Liver (tissue), 9 donors: Measurements from ENCODE around the gene TRIM46. TPM values are rescaled to one million over a fixed set of nuclear protein-coding genes. Genes with fewer than 3 reads are reported as not detected.
A peak's percentile ranks its signal among the peaks of the same experiment; 100 is the strongest.
"Not testable (repeated sequence)": the region's sequence is repeated elsewhere in the genome, so short reads cannot be mapped to it uniquely, and the experiment has no call there.

ENCODE experiments used
- DNase-seq: peaks from one replicate; pipeline ENCODE4 v3.0.0-alpha.2; 2017; ENCODE audit warnings: low spot score
- H3K27ac ChIP-seq, 2 donors: one replicate each; pipeline ENCODE4 v1.7.0; 2013; ENCODE audit warnings: inconsistent platforms in 2 of 2, low read length in 2 of 2, control low read depth in 1 of 2, low read depth in 1 of 2, mild to moderate bottlenecking in 1 of 2
- H3K27me3 ChIP-seq, 4 donors: one replicate each; pipeline versions ENCODE4 v1.6.1 to v1.7.0; 2013; ENCODE audit warnings: low read length in 3 of 4, inconsistent platforms in 1 of 4, mild to moderate bottlenecking in 1 of 4, moderate library complexity in 1 of 4; ENCODE audit not compliant: control insufficient read depth in 4 of 4, insufficient read depth in 4 of 4
- H3K36me3 ChIP-seq, 4 donors: one replicate each; pipeline versions ENCODE4 v1.6.1 to v1.7.0; 2013; ENCODE audit warnings: low read length in 3 of 4, mild to moderate bottlenecking in 3 of 4, low read depth in 1 of 4, moderate library complexity in 1 of 4; ENCODE audit not compliant: control insufficient read depth in 4 of 4, insufficient read depth in 3 of 4
- H3K4me1 ChIP-seq, 4 donors: one replicate each; pipeline versions ENCODE4 v1.6.1 to v1.7.0; 2013; ENCODE audit warnings: low read length in 3 of 4, mild to moderate bottlenecking in 3 of 4, moderate library complexity in 1 of 4; ENCODE audit not compliant: control insufficient read depth in 4 of 4, insufficient read depth in 4 of 4
- H3K4me3 ChIP-seq, 3 donors: one replicate each; pipeline versions ENCODE4 v1.6.1 to v1.7.0; 2013; ENCODE audit warnings: low read length in 3 of 3, control low read depth in 1 of 3, low read depth in 1 of 3, mild to moderate bottlenecking in 1 of 3
- H3K9ac ChIP-seq, 2 donors: one replicate each; pipeline ENCODE4 v1.7.0; 2013; ENCODE audit warnings: low read length in 2 of 2, mild to moderate bottlenecking in 2 of 2, moderate library complexity in 2 of 2, control low read depth in 1 of 2, low read depth in 1 of 2
- H3K9me3 ChIP-seq, 4 donors: one replicate each; pipeline versions ENCODE4 v1.6.1 to v1.7.0; 2013; ENCODE audit warnings: low read length in 3 of 4; ENCODE audit not compliant: control insufficient read depth in 4 of 4
- EGR1 ChIP-seq, 2 donors: IDR thresholded peaks; 2 replicates each; pipeline ENCODE4 v1.6.1; 2016 to 2018; ENCODE audit warnings: antibody characterized with exemption in 2 of 2, low read depth in 2 of 2
- FOXA1 ChIP-seq: IDR thresholded peaks from 2 replicates; pipeline ENCODE4 v1.6.1; 2016; ENCODE audit warnings: antibody characterized with exemption
- FOXA2 ChIP-seq: IDR thresholded peaks from 2 replicates; pipeline ENCODE4 v1.6.1; 2016; ENCODE audit warnings: antibody characterized with exemption
- GABPA ChIP-seq, 2 donors: IDR thresholded peaks in 1 of 2; conservative IDR thresholded peaks in 1 of 2; 2 replicates each; pipeline ENCODE4 v1.6.1; 2016; ENCODE audit warnings: antibody characterized with exemption in 2 of 2, mild to moderate bottlenecking in 1 of 2, moderate library complexity in 1 of 2
- HNF4A ChIP-seq, 2 donors: conservative IDR thresholded peaks; 2 replicates each; pipeline ENCODE4 v1.6.1; 2016; ENCODE audit warnings: antibody characterized with exemption in 2 of 2, mild to moderate bottlenecking in 2 of 2
- HNF4G ChIP-seq: IDR thresholded peaks from 2 replicates; pipeline ENCODE4 v1.6.1; 2016; ENCODE audit warnings: antibody characterized with exemption
- JUND ChIP-seq, 2 donors: IDR thresholded peaks; 2 replicates each; pipeline ENCODE4 v1.6.1; 2016; ENCODE audit warnings: antibody characterized with exemption in 2 of 2
- NR2F2 ChIP-seq: IDR thresholded peaks from 2 replicates; pipeline ENCODE4 v1.6.1; 2016; ENCODE audit warnings: antibody characterized with exemption
- RAD21 ChIP-seq, 2 donors: IDR thresholded peaks; 2 replicates each; pipeline ENCODE4 v1.6.1; 2016; ENCODE audit warnings: antibody characterized with exemption in 2 of 2, mild to moderate bottlenecking in 2 of 2
- RXRA ChIP-seq, 2 donors: IDR thresholded peaks; 2 replicates each; pipeline ENCODE4 v1.6.1; 2017 to 2018; ENCODE audit warnings: antibody characterized with exemption in 2 of 2, mild to moderate bottlenecking in 1 of 2
- SP1 ChIP-seq: IDR thresholded peaks from 2 replicates; pipeline ENCODE4 v1.6.1; 2018; ENCODE audit warnings: antibody characterized with exemption, mild to moderate bottlenecking
- TAF1 ChIP-seq: conservative IDR thresholded peaks from 2 replicates; pipeline ENCODE4 v1.6.1; 2016; ENCODE audit warnings: antibody characterized with exemption, mild to moderate bottlenecking
- YY1 ChIP-seq: IDR thresholded peaks from 2 replicates; pipeline ENCODE4 v1.6.1; 2016; ENCODE audit warnings: antibody characterized with exemption, mild to moderate bottlenecking
- WGBS: extraction: QIAGEN DNeasy Blood & Tissue Kit; methylation state at CpG from one replicate; pipeline ENCODE4 v1.1.7; 2013; 5-methylcytosine and 5-hydroxymethylcytosine counted together
- polyA plus RNA-seq, 2 donors: library from polyadenylated mRNA; stranded (reverse) in 1 of 2; unstranded in 1 of 2; fragments of 200-250 nt in 1 of 2; fragments of >200 nt in 1 of 2; fragmentation: Nextera tagmentation in 1 of 2; extraction: Ambion mirVana in 1 of 2; gene quantifications; one replicate each; pipeline versions ENCODE4 v1.2.1 to v1.2.3, GENCODE V29; 2013 to 2015
- total RNA-seq, 2 donors: library from RNA; depleted of rRNA; stranded (reverse); fragments of >200 nt; gene quantifications; one replicate each; pipeline ENCODE4 v1.2.3, GENCODE V29; 2014
- TF ChIP-seq, protein P1 (sequence below): fragments of 150-350 bp; IDR thresholded peaks from 2 replicates; pipeline ENCODE4 v1.5.1; 2017; ENCODE audit warnings: improper control_type of control experiment, low read depth, low read length; ENCODE audit not compliant: missing input control
- TF ChIP-seq, protein P2 (sequence below): IDR thresholded peaks from 2 replicates; pipeline ENCODE4 v1.6.1; 2016; ENCODE audit warnings: antibody characterized with exemption
- TF ChIP-seq, protein P3 (sequence below): IDR thresholded peaks from 2 replicates; pipeline ENCODE4 v1.6.1; 2016; ENCODE audit warnings: antibody characterized with exemption
- TF ChIP-seq, protein P4 (sequence below): IDR thresholded peaks from 2 replicates; pipeline ENCODE4 v1.6.1; 2016; ENCODE audit warnings: antibody characterized with exemption, mild to moderate bottlenecking
- TF ChIP-seq, protein P5 (sequence below): IDR thresholded peaks from 2 replicates; pipeline ENCODE4 v1.6.1; 2016; ENCODE audit warnings: antibody characterized with exemption
- donor health status: healthy.
- donor health status: healthy.
- donor health status: healthy.
- donor health status: healthy.
- donor health status: healthy.

The TRIM46 gene
- total and polyA plus RNA-seq, 4 donors: 0.07 to 0.17 (median 0.13) TPM

DNA sequence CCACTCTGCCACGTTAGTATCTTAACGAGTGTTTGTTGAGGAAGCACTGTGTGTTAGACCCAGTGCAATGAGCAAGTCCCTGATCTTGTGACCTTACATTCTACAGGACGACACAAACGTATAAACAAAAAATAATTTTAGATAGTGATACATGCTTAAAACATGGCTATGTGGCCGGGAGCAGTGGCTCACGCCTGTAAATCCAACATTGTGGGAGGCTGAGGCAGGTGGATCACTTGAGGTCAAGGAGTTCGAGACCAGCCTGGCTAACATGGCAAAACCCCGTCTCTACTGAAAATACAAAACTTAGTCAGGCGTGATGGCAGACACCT is 54.4 kb downstream of the TRIM46 start:
- 66% methylated on average over 9 of the region's 9 CpGs for WGBS
- peak overlapping the region; percentile 42 to 74 (median 62) for H3K4me3 ChIP-seq
- TF ChIP-seq, protein P1, sequence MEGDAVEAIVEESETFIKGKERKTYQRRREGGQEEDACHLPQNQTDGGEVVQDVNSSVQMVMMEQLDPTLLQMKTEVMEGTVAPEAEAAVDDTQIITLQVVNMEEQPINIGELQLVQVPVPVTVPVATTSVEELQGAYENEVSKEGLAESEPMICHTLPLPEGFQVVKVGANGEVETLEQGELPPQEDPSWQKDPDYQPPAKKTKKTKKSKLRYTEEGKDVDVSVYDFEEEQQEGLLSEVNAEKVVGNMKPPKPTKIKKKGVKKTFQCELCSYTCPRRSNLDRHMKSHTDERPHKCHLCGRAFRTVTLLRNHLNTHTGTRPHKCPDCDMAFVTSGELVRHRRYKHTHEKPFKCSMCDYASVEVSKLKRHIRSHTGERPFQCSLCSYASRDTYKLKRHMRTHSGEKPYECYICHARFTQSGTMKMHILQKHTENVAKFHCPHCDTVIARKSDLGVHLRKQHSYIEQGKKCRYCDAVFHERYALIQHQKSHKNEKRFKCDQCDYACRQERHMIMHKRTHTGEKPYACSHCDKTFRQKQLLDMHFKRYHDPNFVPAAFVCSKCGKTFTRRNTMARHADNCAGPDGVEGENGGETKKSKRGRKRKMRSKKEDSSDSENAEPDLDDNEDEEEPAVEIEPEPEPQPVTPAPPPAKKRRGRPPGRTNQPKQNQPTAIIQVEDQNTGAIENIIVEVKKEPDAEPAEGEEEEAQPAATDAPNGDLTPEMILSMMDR: no peak
- TF ChIP-seq FOXA1 (no peak), NR2F2 (no peak), GABPA (IDR thresholded peaks at IDR 0.05 in 1 of 2, conservative IDR thresholded peaks at IDR 0.05 in 1 of 2) (no peak), RXRA (IDR thresholded peaks at IDR 0.05) (no peak), HNF4G (no peak), HNF4A (conservative IDR thresholded peaks at IDR 0.05) (no peak), SP1 (no peak), TAF1 (no peak), EGR1 (IDR thresholded peaks at IDR 0.05; ENCODE audit: low read depth in 2 of 2) (no peak), JUND (IDR thresholded peaks at IDR 0.05) (no peak), FOXA2 (no peak), RAD21 (IDR thresholded peaks at IDR 0.05) (no peak), YY1 (no peak)
- TF ChIP-seq, protein P2, sequence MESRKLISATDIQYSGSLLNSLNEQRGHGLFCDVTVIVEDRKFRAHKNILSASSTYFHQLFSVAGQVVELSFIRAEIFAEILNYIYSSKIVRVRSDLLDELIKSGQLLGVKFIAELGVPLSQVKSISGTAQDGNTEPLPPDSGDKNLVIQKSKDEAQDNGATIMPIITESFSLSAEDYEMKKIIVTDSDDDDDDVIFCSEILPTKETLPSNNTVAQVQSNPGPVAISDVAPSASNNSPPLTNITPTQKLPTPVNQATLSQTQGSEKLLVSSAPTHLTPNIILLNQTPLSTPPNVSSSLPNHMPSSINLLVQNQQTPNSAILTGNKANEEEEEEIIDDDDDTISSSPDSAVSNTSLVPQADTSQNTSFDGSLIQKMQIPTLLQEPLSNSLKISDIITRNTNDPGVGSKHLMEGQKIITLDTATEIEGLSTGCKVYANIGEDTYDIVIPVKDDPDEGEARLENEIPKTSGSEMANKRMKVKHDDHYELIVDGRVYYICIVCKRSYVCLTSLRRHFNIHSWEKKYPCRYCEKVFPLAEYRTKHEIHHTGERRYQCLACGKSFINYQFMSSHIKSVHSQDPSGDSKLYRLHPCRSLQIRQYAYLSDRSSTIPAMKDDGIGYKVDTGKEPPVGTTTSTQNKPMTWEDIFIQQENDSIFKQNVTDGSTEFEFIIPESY: no peak
- TF ChIP-seq, protein P3, sequence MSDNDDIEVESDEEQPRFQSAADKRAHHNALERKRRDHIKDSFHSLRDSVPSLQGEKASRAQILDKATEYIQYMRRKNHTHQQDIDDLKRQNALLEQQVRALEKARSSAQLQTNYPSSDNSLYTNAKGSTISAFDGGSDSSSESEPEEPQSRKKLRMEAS: no peak
- TF ChIP-seq, protein P4, sequence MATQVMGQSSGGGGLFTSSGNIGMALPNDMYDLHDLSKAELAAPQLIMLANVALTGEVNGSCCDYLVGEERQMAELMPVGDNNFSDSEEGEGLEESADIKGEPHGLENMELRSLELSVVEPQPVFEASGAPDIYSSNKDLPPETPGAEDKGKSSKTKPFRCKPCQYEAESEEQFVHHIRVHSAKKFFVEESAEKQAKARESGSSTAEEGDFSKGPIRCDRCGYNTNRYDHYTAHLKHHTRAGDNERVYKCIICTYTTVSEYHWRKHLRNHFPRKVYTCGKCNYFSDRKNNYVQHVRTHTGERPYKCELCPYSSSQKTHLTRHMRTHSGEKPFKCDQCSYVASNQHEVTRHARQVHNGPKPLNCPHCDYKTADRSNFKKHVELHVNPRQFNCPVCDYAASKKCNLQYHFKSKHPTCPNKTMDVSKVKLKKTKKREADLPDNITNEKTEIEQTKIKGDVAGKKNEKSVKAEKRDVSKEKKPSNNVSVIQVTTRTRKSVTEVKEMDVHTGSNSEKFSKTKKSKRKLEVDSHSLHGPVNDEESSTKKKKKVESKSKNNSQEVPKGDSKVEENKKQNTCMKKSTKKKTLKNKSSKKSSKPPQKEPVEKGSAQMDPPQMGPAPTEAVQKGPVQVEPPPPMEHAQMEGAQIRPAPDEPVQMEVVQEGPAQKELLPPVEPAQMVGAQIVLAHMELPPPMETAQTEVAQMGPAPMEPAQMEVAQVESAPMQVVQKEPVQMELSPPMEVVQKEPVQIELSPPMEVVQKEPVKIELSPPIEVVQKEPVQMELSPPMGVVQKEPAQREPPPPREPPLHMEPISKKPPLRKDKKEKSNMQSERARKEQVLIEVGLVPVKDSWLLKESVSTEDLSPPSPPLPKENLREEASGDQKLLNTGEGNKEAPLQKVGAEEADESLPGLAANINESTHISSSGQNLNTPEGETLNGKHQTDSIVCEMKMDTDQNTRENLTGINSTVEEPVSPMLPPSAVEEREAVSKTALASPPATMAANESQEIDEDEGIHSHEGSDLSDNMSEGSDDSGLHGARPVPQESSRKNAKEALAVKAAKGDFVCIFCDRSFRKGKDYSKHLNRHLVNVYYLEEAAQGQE: no peak
- TF ChIP-seq, protein P5, sequence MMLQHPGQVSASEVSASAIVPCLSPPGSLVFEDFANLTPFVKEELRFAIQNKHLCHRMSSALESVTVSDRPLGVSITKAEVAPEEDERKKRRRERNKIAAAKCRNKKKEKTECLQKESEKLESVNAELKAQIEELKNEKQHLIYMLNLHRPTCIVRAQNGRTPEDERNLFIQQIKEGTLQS: no peak
- H3K36me3 ChIP-seq: no peaks in the 10 kb centered on the region
- H3K9me3 ChIP-seq: no peaks in the 10 kb centered on the region
- peak overlapping the region; percentile 60 to 81 for H3K27ac ChIP-seq
- peak overlapping the region in 1 of 2 donors; percentile 45 for H3K9ac ChIP-seq
- no peaks in the 10 kb centered on the region for H3K27me3 ChIP-seq
- DNase-seq: no peak
- peaks cover 3 to 14% (median 8%) of the 10 kb centered on the region in 4 donors for H3K4me1 ChIP-seq

DNA sequence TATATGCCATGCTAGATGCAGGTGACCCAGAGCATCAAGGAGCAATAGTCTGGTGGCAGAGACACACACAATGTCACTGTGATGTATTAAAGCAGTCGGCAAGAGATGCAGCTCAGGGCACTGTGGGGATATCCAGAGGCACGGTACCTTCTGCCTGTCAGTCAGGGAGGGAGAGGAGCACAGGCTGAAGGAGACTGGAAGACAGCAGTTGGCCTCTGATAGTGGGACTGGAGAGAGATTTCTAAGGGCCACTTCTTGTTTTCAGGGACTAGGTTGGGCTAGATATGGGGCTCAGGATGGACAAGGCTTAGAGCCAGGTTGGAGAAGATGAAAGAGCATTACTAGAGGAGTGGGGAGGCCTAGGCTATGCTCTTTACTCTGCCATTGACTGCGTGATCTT is 57.7 kb downstream of the TRIM46 start:
- H3K9me3 ChIP-seq, H3K27me3 ChIP-seq, H3K9ac ChIP-seq, H3K4me3 ChIP-seq, H3K36me3 ChIP-seq, DNase-seq, H3K27ac ChIP-seq: not testable (repeated sequence)
- WGBS: 53% methylated on average over 3 of the region's 3 CpGs
- H3K4me1 ChIP-seq: peaks cover 2 to 13% (median 8%) of the 10 kb centered on the region in 4 donors

DNA sequence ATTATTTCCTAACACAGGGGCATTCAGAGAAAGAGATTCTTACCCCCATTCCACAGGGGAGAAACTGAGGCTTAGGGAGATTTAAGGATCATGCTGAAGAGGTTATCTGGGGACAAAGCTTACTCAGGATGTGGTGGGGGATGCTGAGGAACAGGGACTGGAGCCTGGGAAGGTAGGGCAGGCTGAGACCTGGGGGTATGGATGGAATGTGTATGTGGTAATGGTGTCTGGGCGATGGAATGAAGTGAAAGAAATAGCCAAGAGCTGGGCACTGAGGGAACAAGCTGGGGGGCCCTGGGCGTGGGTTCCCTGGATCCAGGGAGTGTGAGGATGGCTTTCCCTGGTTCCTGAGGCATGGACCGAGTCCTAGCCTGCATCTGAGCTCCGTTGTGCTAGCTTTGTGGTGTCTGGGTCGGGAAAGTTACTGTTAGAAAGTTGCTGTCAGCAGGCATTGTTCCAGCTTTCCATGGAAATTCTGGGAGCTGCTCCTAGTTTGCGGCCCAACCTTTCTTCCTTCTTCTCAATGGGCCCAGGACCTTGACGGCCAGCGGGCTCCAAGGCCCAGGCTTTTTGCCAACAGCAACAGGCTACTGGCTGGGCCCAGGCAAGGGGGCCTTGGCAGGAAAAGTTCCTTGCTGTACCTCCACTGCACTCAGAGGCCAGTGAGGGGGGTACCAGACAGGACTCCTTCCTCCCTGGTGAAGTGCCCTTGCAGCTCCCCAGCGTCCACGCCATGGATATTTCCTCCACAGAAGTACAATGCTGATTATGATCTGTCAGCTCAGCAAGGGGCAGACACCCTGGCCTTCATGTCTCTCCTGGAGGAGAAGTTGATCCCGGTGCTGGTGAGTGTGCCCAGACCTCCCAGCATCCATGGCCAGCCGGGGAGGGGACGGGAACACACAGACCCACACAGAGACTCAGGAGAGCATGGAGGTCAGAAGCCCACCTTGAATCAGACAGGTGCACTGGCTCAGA is 58.6 kb downstream of the TRIM46 start:
- peaks cover 0 to 13% (median 4%) of the 10 kb centered on the region in 4 donors for H3K36me3 ChIP-seq
- H3K4me3 ChIP-seq, H3K27me3 ChIP-seq, H3K27ac ChIP-seq, DNase-seq, H3K4me1 ChIP-seq, H3K9me3 ChIP-seq, H3K9ac ChIP-seq: not testable (repeated sequence)
- 82% methylated on average over 13 of the region's 13 CpGs for WGBS
